ENCODE data around the gene BICDL1. TPM values are rescaled to one million over a fixed set of nuclear protein-coding genes. Genes with fewer than 3 reads are reported as not detected.

BICDL1 gene
- total and polyA plus RNA-seq, 2 of the 4 experiments (the other 2 are of a cell fraction) = not detected

- no peak overlapping the region for H4K8ac ChIP-seq (ENCODE audit: low read depth in 2 of 2, low read length in 2 of 2)
- no peak overlapping the region for H2BK5ac ChIP-seq (ENCODE audit: low read depth, low read length, poor library complexity, severe bottlenecking)
- no peak overlapping the region for H3K4me3 ChIP-seq (ENCODE audit: insufficient read depth, low read depth, low read length)
- no peak overlapping the region for H4K5ac ChIP-seq (ENCODE audit: low read depth, low read length)
- no peaks in the 10 kb centered on the region for H3K36me3 ChIP-seq (ENCODE audit: control insufficient read depth, insufficient read depth, low read length)
- no peak for DNase-seq
- no peak overlapping the region for H3K18ac ChIP-seq (ENCODE audit: low read depth, low read length)
- no peak overlapping the region for H4K91ac ChIP-seq (ENCODE audit: insufficient read depth, low read depth, low read length)
- no peaks in the 10 kb centered on the region for H3K79me1 ChIP-seq (ENCODE audit: low read depth in 1 of 2, low read length in 2 of 2)
- no peak overlapping the region for H2AFZ ChIP-seq (replicated peaks; ENCODE audit: low read length, poor library complexity)
- H3K9me1 ChIP-seq (ENCODE audit: insufficient read depth, low read length) = no peaks in the 10 kb centered on the region
- in situ Hi-C loops (cut with MboI; ENCODE audit: low sequenced_read_pairs) (no loop called here), dilution Hi-C loops (cut with HindIII; ENCODE audit: low sequenced_read_pairs, unreplicated experiment) (no loop called here), intact Hi-C loops (cut with micrococcal nuclease) (no loop called here)
- H3K14ac ChIP-seq (replicated peaks; ENCODE audit: low read depth, low read length) = no peak overlapping the region
- H4K20me1 ChIP-seq (ENCODE audit: insufficient read depth, low read length) = no peaks in the 10 kb centered on the region
- H2BK20ac ChIP-seq (ENCODE audit: low read depth, low read length) = no peak overlapping the region
- WGBS, 2 experiments (ENCODE audit: extremely low coverage in 2 of 2, insufficient read length in 1 of 2) = 56% methylated on average over 2 of the region's 5 CpGs; no CpG with 5 or more reads in 1 of the 2 experiments
- H2BK15ac ChIP-seq (ENCODE audit: low read depth, low read length) = no peak overlapping the region
- ChIA-PET CTCF (interaction anchor here (0.5 kb wide), 1 partner anchor 31 kb away, joined by 3 read pairs; no protein-coding TSS in a partner anchor), POLR2A (ENCODE audit: unreplicated experiment) (no interaction called here)
- no peaks in the 10 kb centered on the region for H3K4me1 ChIP-seq (ENCODE audit: control insufficient read depth, insufficient read depth, low read length)
- no TSS peak for BruUV-seq (replicated peaks)
- ATAC-seq (ENCODE audit: low read depth) = no peak
- no peak overlapping the region for H2AK5ac ChIP-seq (ENCODE audit: low read depth, low read length)
- peaks cover 25% of the 10 kb centered on the region for H3K27me3 ChIP-seq (ENCODE audit: control insufficient read depth, insufficient read depth, low read length)
- H3K4me2 ChIP-seq (ENCODE audit: low read depth, low read length) = no peak overlapping the region
- no peak overlapping the region for H2AK9ac ChIP-seq (replicated peaks; ENCODE audit: low read depth, low read length, poor library complexity)
- H3K27ac ChIP-seq (ENCODE audit: insufficient read depth, low read length) = no peak overlapping the region
- no peak overlapping the region for H3K56ac ChIP-seq (ENCODE audit: extremely low read depth, insufficient read depth, low read length)
- H3K23ac ChIP-seq (ENCODE audit: low read depth, low read length) = no peak overlapping the region
- H2BK120ac ChIP-seq (ENCODE audit: low read depth, low read length) = no peak overlapping the region
- TF ChIP-seq USF2 (IDR thresholded peaks at IDR 0.05; ENCODE audit: low read depth, low read length) (no peak), NFE2L2 (IDR thresholded peaks at IDR 0.05; ENCODE audit: low read depth, low read length) (no peak), CEBPB (IDR thresholded peaks at IDR 0.05; ENCODE audit: low read depth, low read length) (no peak), SMC3 (IDR thresholded peaks at IDR 0.05; ENCODE audit: low read depth, low read length) (no peak), RFX5 (IDR thresholded peaks at IDR 0.05; ENCODE audit: low read depth, low read length) (no peak), FOS (IDR thresholded peaks at IDR 0.05; ENCODE audit: low read depth, low read length) (no peak), CTCF (conservative IDR thresholded peaks at IDR 0.05; ENCODE audit: low read depth, low read length) (no peak)
- H3K9ac ChIP-seq (ENCODE audit: low read depth, low read length) = no peak overlapping the region
- no peak overlapping the region for H3K4ac ChIP-seq (ENCODE audit: low read depth, low read length)
- no peaks in the 10 kb centered on the region for H3K9me3 ChIP-seq (ENCODE audit: control insufficient read depth, insufficient read depth, low read length)
Measured at GRCh38 chr12:120078868-120079267, 89.8 kb downstream of the BICDL1 start.

Measured in IMR-90 (cell line).